Endothelial cell of umbilical vein (primary cell): ENCODE results near the gene OR10A6. TPM values are rescaled to one million over a fixed set of nuclear protein-coding genes. Genes with fewer than 3 reads are reported as not detected.

Source experiments
- BruUV-seq: library from RNA; stranded (reverse); fragments of 400-500 nt; replicated peaks from 2 replicates; lab custom pipeline; 2021; lab: Mats Ljungman, UMichigan
- CTCF ChIA-PET: fragments of 300-600, 350-600 bp; sonication (Branson Sonifier 250); formaldehyde crosslinking; loops from one replicate; lab custom pipeline; 2021; ENCODE audit warnings: antibody characterized with exemption, inconsistent platforms; lab: Charles Lee
- POLR2A ChIA-PET: fragments of 300-600, 350-600 bp; sonication (Branson Sonifier 250); formaldehyde crosslinking; loops from one replicate; lab custom pipeline; 2021; ENCODE audit warnings: antibody characterized with exemption, inconsistent platforms; lab: Charles Lee
- DNase-seq: peaks from one replicate; pipeline ENCODE4 v3.0.0-alpha.2; 2011; ENCODE audit warnings: low read depth, low spot score
- FAIRE-seq: peaks from 2 replicates; lab custom pipeline; 2011; peaks lifted over from hg19 to GRCh38; lab: Jason Lieb, UNC
- H2AFZ ChIP-seq: 2 replicates; pipeline ENCODE4 v1.6.0; 2012; ENCODE audit warnings: low read depth, low read length, control low read depth, inconsistent platforms
- H3K27ac ChIP-seq: 2 replicates; pipeline ENCODE4 v1.5.1; 2011; ENCODE audit warnings: low read depth, mild to moderate bottlenecking, control low read depth, low read length, moderate library complexity; ENCODE audit not compliant: insufficient read depth
- H3K27me3 ChIP-seq, 2 experiments: 2 replicates each; pipeline versions ENCODE4 v1.6.0 to v1.6.1; 2011; ENCODE audit warnings: low read length in 2 of 2, mixed read lengths in 1 of 2; ENCODE audit not compliant: control insufficient read depth in 2 of 2, insufficient read depth in 2 of 2
- H3K36me3 ChIP-seq, 2 experiments: 2 replicates in 1 of 2; 3 replicates in 1 of 2; pipeline ENCODE4 v1.5.1; 2011; ENCODE audit warnings: low read length in 2 of 2, mild to moderate bottlenecking in 1 of 2, moderate library complexity in 1 of 2; ENCODE audit not compliant: control insufficient read depth in 2 of 2, insufficient read depth in 2 of 2; ENCODE audit errors: extremely low read depth in 1 of 2
- H3K4me1 ChIP-seq: 3 replicates; pipeline ENCODE4 v1.5.1; 2011; ENCODE audit warnings: mild to moderate bottlenecking, low read length; ENCODE audit not compliant: control insufficient read depth, insufficient read depth; ENCODE audit errors: extremely low read depth
- H3K4me2 ChIP-seq: 2 replicates; pipeline ENCODE4 v1.6.1; 2011; ENCODE audit warnings: low read length, control low read depth, mixed read lengths; ENCODE audit not compliant: insufficient read depth
- H3K4me3 ChIP-seq, 3 experiments: fragments of 200-600 bp in 1 of 3; sonication (generic), shearing (Covaris generic) in 1 of 3; replicated peaks in 1 of 3; 2 replicates each; pipeline ENCODE4 v1.5.1; 2011 to 2016; ENCODE audit warnings: control low read depth in 3 of 3, low read length in 3 of 3, mild to moderate bottlenecking in 2 of 3, inconsistent platforms in 1 of 3, low read depth in 1 of 3, moderate library complexity in 1 of 3; ENCODE audit not compliant: insufficient read depth in 1 of 3
- H3K79me2 ChIP-seq: 2 replicates; pipeline ENCODE4 v1.6.0; 2012; ENCODE audit warnings: low read length, inconsistent platforms; ENCODE audit not compliant: control insufficient read depth, insufficient read depth
- H3K9ac ChIP-seq: replicated peaks from 2 replicates; pipeline ENCODE3; 2011; ENCODE audit warnings: low read length, control low read depth; ENCODE audit not compliant: insufficient read depth; ENCODE audit errors: extremely low read depth
- H3K9me1 ChIP-seq: replicated peaks from 3 replicates; pipeline ENCODE4 v1.6.0; 2011; ENCODE audit warnings: mild to moderate bottlenecking, low read length; ENCODE audit not compliant: control insufficient read depth, insufficient read depth; ENCODE audit errors: extremely low read depth
- H3K9me3 ChIP-seq: replicated peaks from 2 replicates; pipeline ENCODE4 v1.5.1; 2012; ENCODE audit warnings: low read length, inconsistent platforms; ENCODE audit not compliant: control insufficient read depth, insufficient read depth
- H4K20me1 ChIP-seq: replicated peaks from 2 replicates; pipeline ENCODE3; 2011; ENCODE audit warnings: mild to moderate bottlenecking, low read length; ENCODE audit not compliant: control insufficient read depth, insufficient read depth; ENCODE audit errors: extremely low read depth
- CTCF ChIP-seq, 2 donors: IDR thresholded peaks; 1 replicate in 1 of 2; 2 replicates in 1 of 2; pipeline ENCODE4 v1.5.1; 2011; ENCODE audit warnings: low read length in 2 of 2, mild to moderate bottlenecking in 2 of 2, moderate library complexity in 2 of 2, control low read depth in 1 of 2, inconsistent platforms in 1 of 2, low read depth in 1 of 2; ENCODE audit not compliant: insufficient read depth in 1 of 2; ENCODE audit errors: extremely low read depth in 1 of 2
- EZH2 ChIP-seq: IDR thresholded peaks from 2 replicates; pipeline ENCODE4 v1.6.1; 2012; ENCODE audit warnings: borderline replicate concordance, low read depth, mild to moderate bottlenecking, moderate library complexity, low read length, inconsistent platforms; ENCODE audit not compliant: severe bottlenecking
- FOS ChIP-seq: IDR thresholded peaks from 2 replicates; pipeline ENCODE4 v1.6.1; 2011; ENCODE audit warnings: mild to moderate bottlenecking, low read length, moderate library complexity, borderline replicate concordance; ENCODE audit not compliant: insufficient read depth
- GATA2 ChIP-seq: IDR thresholded peaks from 2 replicates; pipeline ENCODE4 v1.7.0; 2011; ENCODE audit warnings: low read depth, mild to moderate bottlenecking, moderate library complexity, mixed read lengths, low read length; ENCODE audit not compliant: insufficient read length, insufficient read depth
- JUN ChIP-seq: IDR thresholded peaks from 2 replicates; pipeline ENCODE4 v1.6.1; 2011; ENCODE audit warnings: borderline replicate concordance, low read depth; ENCODE audit not compliant: insufficient read length, insufficient read depth
- MAX ChIP-seq: IDR thresholded peaks from 2 replicates; pipeline ENCODE4 v1.6.1; 2011; ENCODE audit not compliant: insufficient read depth, insufficient read length
- MYC ChIP-seq: IDR thresholded peaks from one replicate; pipeline ENCODE4 v1.6.1; 2011; ENCODE audit warnings: mild to moderate bottlenecking, low read depth, low read length
- POLR2A ChIP-seq: IDR thresholded peaks from 2 replicates; pipeline ENCODE4 v1.6.1; 2012; ENCODE audit warnings: low read depth, mild to moderate bottlenecking, control low read depth, low read length
- POLR2AphosphoS5 ChIP-seq: IDR thresholded peaks from 2 replicates; pipeline ENCODE4 v1.6.1; 2012; ENCODE audit warnings: low read depth, mild to moderate bottlenecking, control low read depth, low read length, moderate library complexity; ENCODE audit not compliant: insufficient read depth
- dilution Hi-C: fragments of 300-500 bp; cut with MboI; formaldehyde crosslinking; loops from one replicate; pipeline ENCODE4 v1.15.0; 2019; ENCODE audit warnings: low sequenced_read_pairs; ENCODE audit not compliant: extremely low pct_ligation_motif_present
- intact Hi-C: fragments of 100-400 bp; cut with micrococcal nuclease; formaldehyde crosslinking; loops from one replicate; pipeline ENCODE4 v1.10.0; 2022
- polyA plus RNA-seq, 4 experiments: library from polyadenylated mRNA; depleted of rRNA in 3 of 4; stranded (reverse) in 3 of 4; unstranded in 1 of 4; fragments of >200 nt; gene quantifications; 2 replicates each; pipeline versions ENCODE4 v1.2.1 to v1.2.3, GENCODE V29; 2011 to 2012; ENCODE audit warnings: missing spikeins in 1 of 4
- total RNA-seq: library from RNA; stranded (reverse); gene quantifications from 2 replicates; pipeline ENCODE4 v1.2.3, GENCODE V29; 2021

Gene OR10A6
- total and polyA plus RNA-seq, 2 donors (not counting 3 experiments of a cell fraction or from before 2014, with no cell fraction given): not detected

DNA sequence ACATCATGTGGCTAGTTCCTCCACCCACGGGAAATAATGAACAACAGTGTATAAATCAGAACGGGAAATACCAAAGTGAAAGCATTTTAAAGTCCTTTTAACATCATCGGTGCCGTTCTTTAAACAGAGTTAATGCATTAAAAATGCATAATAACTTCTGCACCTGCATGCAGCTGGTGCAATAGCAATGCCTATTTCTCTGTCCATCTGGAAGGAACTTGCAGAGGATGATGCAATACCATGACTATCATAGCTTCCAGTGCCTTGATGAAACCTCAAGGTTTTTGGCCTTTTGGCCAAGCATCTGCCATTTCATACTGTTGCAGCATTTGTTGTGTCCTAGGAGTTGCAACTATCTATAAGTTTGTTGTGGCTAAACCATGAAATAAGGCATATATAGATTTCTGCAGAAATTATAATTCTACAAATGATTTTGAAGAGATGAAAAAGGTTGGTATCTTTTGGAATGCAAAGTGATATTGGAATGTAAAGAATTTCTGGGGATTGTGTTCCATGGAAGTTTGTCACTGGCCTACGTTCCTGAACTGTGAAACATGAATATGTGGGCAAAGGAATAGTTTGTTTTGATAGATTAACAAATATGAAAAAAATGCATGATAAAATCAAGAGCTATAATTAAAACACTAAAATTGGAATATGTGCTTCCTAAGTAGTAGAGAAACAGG lies 46.3 kb upstream of the OR10A6 start:
- TF ChIP-seq POLR2A (no peak), CTCF (IDR thresholded peaks at IDR 0.05; ENCODE audit: extremely low read depth in 1 of 2, insufficient read depth in 1 of 2, low read depth in 1 of 2, low read length in 2 of 2) (no peak), JUN (peak; percentile 66), FOS (peak; percentile 26), POLR2AphosphoS5 (no peak), MAX (no peak), MYC (no peak), EZH2 (no peak), GATA2 (peak; percentile 85)

More for the DNA sequence above, 46.3 kb upstream of the OR10A6 start:
- Histone ChIP-seq H2AFZ (peak overlapping the region; percentile 23), H3K9ac (peak overlapping the region; percentile 46), H3K79me2 (no peaks in the 10 kb centered on the region), H3K27me3 (no peaks in the 10 kb centered on the region), H3K36me3 (no peaks in the 10 kb centered on the region), H3K4me2 (peak overlapping the region; percentile 90), H4K20me1 (no peaks in the 10 kb centered on the region), H3K4me1 (peaks cover 30% of the 10 kb centered on the region), H3K27ac (peak overlapping the region; percentile 80), H3K9me1 (no peaks in the 10 kb centered on the region), H3K4me3 (peak overlapping the region in 2 of 3 experiments; percentile 18 to 53), H3K9me3 (no peaks in the 10 kb centered on the region)
- peak; percentile 84 for DNase-seq
- BruUV-seq: no TSS peak
- CTCF ChIA-PET: interaction anchor here (0.6 to 4.9 kb wide), 9 partner anchors 9 to 122 kb away, joined by 3 to 59 read pairs (median 4); partner anchors contain the start of gene EIF3F
- POLR2A ChIA-PET: interaction anchor here (1.0 kb wide), 1 partner anchor 10 kb away, joined by 3 read pairs; the partner anchor contains the start of gene EIF3F
- dilution Hi-C loops (no loop called here), intact Hi-C loops (loop anchor here (1.0 to 5.0 kb wide), 5 partner anchors 10 to 920 kb away; partner anchors contain the start of gene EIF3F)
- FAIRE-seq: peak; percentile 71
